HepG2 (cell line): ENCODE data around the gene CAVIN1. TPM values are rescaled to one million over a fixed set of nuclear protein-coding genes. Genes with fewer than 3 reads are reported as not detected.

Experiments
- ARNTL ChIP-seq: sonication (generic); formaldehyde crosslinking; IDR thresholded peaks from 2 replicates; pipeline ENCODE4 v1.4.0; 2020; ENCODE audit warnings: mild to moderate bottlenecking, missing genetic modification reagents
- BCL6 ChIP-seq: IDR thresholded peaks from 2 replicates; pipeline ENCODE4 v1.6.1; 2016; ENCODE audit warnings: missing genetic modification reagents, missing compliant biosample characterization
- CREM ChIP-seq, 2 experiments: sonication (generic) in 1 of 2; formaldehyde crosslinking in 1 of 2; IDR thresholded peaks; 2 replicates each; pipeline versions ENCODE4 v1.4.0 to v1.6.1; 2016 to 2020; ENCODE audit warnings: antibody characterized with exemption in 1 of 2, mild to moderate bottlenecking in 1 of 2, missing genetic modification reagents in 1 of 2
- HDAC2 ChIP-seq: sonication (generic); formaldehyde crosslinking; IDR thresholded peaks from 2 replicates; pipeline ENCODE4 v1.4.0; 2020; ENCODE audit warnings: missing genetic modification reagents
- KDM4B ChIP-seq: sonication (generic); formaldehyde crosslinking; IDR thresholded peaks from 2 replicates; pipeline ENCODE4 v1.4.0; 2020; ENCODE audit warnings: missing genetic modification reagents
- NCOA5 ChIP-seq: sonication (generic); formaldehyde crosslinking; IDR thresholded peaks from 2 replicates; pipeline ENCODE4 v1.4.0; 2020; ENCODE audit warnings: missing genetic modification reagents
- PBX2 ChIP-seq: IDR thresholded peaks from 2 replicates; pipeline ENCODE4 v1.6.1; 2016; ENCODE audit warnings: control low read depth
- SNAPC4 ChIP-seq: sonication (generic); formaldehyde crosslinking; IDR thresholded peaks from 2 replicates; pipeline ENCODE4 v1.4.0; 2020; ENCODE audit warnings: mild to moderate bottlenecking, missing genetic modification reagents
- STAT5B ChIP-seq: sonication (generic); formaldehyde crosslinking; IDR thresholded peaks from 2 replicates; pipeline ENCODE4 v1.4.0; 2020; ENCODE audit warnings: missing genetic modification reagents
- TEAD3 ChIP-seq: optimal IDR thresholded peaks from 2 replicates; pipeline ENCODE3; 2016; ENCODE audit warnings: borderline replicate concordance
- ZKSCAN5 ChIP-seq: sonication (generic); formaldehyde crosslinking; IDR thresholded peaks from 2 replicates; pipeline ENCODE4 v1.5.1; 2020; ENCODE audit warnings: mild to moderate bottlenecking, missing genetic modification reagents
- ZNF143 ChIP-seq: sonication (generic); formaldehyde crosslinking; IDR thresholded peaks from 2 replicates; pipeline ENCODE4 v1.4.0; 2020; ENCODE audit warnings: missing genetic modification reagents
- ZNF224 ChIP-seq: sonication (generic); formaldehyde crosslinking; IDR thresholded peaks from 2 replicates; pipeline ENCODE4 v1.5.0; 2020; ENCODE audit warnings: mild to moderate bottlenecking, missing genetic modification reagents
- ZNF335 ChIP-seq: sonication (generic); formaldehyde crosslinking; IDR thresholded peaks from 2 replicates; pipeline ENCODE4 v1.4.0; 2020; ENCODE audit warnings: missing genetic modification reagents
- ZNF414 ChIP-seq: sonication (generic); formaldehyde crosslinking; IDR thresholded peaks from 2 replicates; pipeline ENCODE4 v1.5.0; 2020; ENCODE audit warnings: missing genetic modification reagents
- ZNF530 ChIP-seq: sonication (generic); formaldehyde crosslinking; IDR thresholded peaks from 2 replicates; pipeline ENCODE4 v1.5.0; 2020; ENCODE audit warnings: low read depth, mild to moderate bottlenecking, missing genetic modification reagents
- ZNF574 ChIP-seq: sonication (generic); formaldehyde crosslinking; IDR thresholded peaks from 2 replicates; pipeline ENCODE4 v1.4.0; 2020; ENCODE audit warnings: missing genetic modification reagents
- ZNF710 ChIP-seq: sonication (generic); formaldehyde crosslinking; IDR thresholded peaks from 2 replicates; pipeline ENCODE4 v1.5.0; 2020; ENCODE audit warnings: mild to moderate bottlenecking, missing genetic modification reagents, borderline replicate concordance
- polyA plus RNA-seq, 8 experiments: library from polyadenylated mRNA; depleted of rRNA in 3 of 8; stranded (reverse) in 7 of 8; unstranded in 1 of 8; fragments of >200 nt; fragmentation: Illumina TruSeq in 4 of 8; extraction: Trizol in 4 of 8; gene quantifications; 2 replicates each; pipeline versions ENCODE4 v1.2.1 to v1.2.3, GENCODE V29; 2011 to 2016; ENCODE audit warnings: low read depth in 4 of 8, missing spikeins in 1 of 8, mixed read lengths in 1 of 8; ENCODE audit not compliant: insufficient read depth in 1 of 8
- total RNA-seq, 5 experiments: library from RNA; depleted of rRNA; stranded (reverse); fragments of >200 nt; fragmentation: Illumina TruSeq; extraction: Trizol; gene quantifications; 2 replicates each; pipeline ENCODE4 v1.2.3, GENCODE V29; 2016; ENCODE audit warnings: low read depth in 1 of 5

CAVIN1 gene
- total and polyA plus RNA-seq, 2 of the 13 experiments (the other 11 are each of a cell fraction or from before 2014, with no cell fraction given), result 15.9 to 25.5 TPM

GRCh38 chr17:42388381-42389134, 34.5 kb downstream of the CAVIN1 start, which contains the start of gene STAT3 (continued):
- TF ChIP-seq NCOA5 (no peak), ARNTL (CRISPR knock-in tag) (peak; percentile 94), ZNF530 (CRISPR knock-in tag) (no peak), ZNF414 (peak; percentile 96; the same call in 1 of the 2 replicates), ZNF143 (CRISPR knock-in tag) (peak; percentile 67; the same call in 1 of the 2 replicates), HDAC2 (CRISPR knock-in tag) (peak; percentile 98), CREM (IDR thresholded peaks at IDR 0.05) (peak; percentile 98), CREM (CRISPR knock-in tag; IDR thresholded peaks at IDR 0.05) (no peak; the same call in 1 of the 2 replicates), ZNF335 (CRISPR knock-in tag) (peak; percentile 95), BCL6 (CRISPR knock-in tag) (peak; percentile 90), ZNF224 (CRISPR knock-in tag) (peak; percentile 100), KDM4B (peak; percentile 100), ZNF574 (peak; percentile 95), ZKSCAN5 (CRISPR knock-in tag) (0 out of 2 replicates have a peak, but pooled peaks have one; percentile 65), SNAPC4 (CRISPR knock-in tag) (peak; percentile 98), PBX2 (CRISPR knock-in tag) (peak; percentile 92), TEAD3 (CRISPR knock-in tag) (peak; percentile 95), ZNF710 (CRISPR knock-in tag) (peak; percentile 95), STAT5B (CRISPR knock-in tag) (peak; percentile 98)
